Measurements from ENCODE around the gene IFT88.
"Not testable (repeated sequence)": the region's sequence is repeated elsewhere in the genome, so short reads cannot be mapped to it uniquely, and the experiment has no call there.

IFT88 gene

GRCh38 chr13:20633802-20634201 is 66.8 kb downstream of the IFT88 start:
- no peak for DNase-seq

- DNase-seq: no peak
Measured at GRCh38 chr13:20636079-20636478, 69.1 kb downstream of the IFT88 start.

- DNase-seq: no peak
Measured at GRCh38 chr13:20637811-20638210, 70.9 kb downstream of the IFT88 start.

- no peak for DNase-seq
Measured at GRCh38 chr13:20647758-20648157, 80.8 kb downstream of the IFT88 start.

GRCh38 chr13:20652946-20653345 is 86.0 kb downstream of the IFT88 start:
- no peak for DNase-seq

GRCh38 chr13:20654156-20654555 is 87.2 kb downstream of the IFT88 start:
- DNase-seq: no peak

- DNase-seq: no peak
Measured at GRCh38 chr13:20658451-20659040, 91.6 kb downstream of the IFT88 start.

GRCh38 chr13:20664351-20664750 is 97.4 kb downstream of the IFT88 start:
- DNase-seq: no peak

- no peak for DNase-seq
Measured at GRCh38 chr13:20666948-20667347, 100.0 kb downstream of the IFT88 start.

- no peak for DNase-seq
Measured at GRCh38 chr13:20667857-20668437, 101.0 kb downstream of the IFT88 start.

- no peak for DNase-seq
Measured at GRCh38 chr13:20669162-20669561, 102.2 kb downstream of the IFT88 start.

GRCh38 chr13:20671789-20672188 is 104.8 kb downstream of the IFT88 start:
- DNase-seq: no peak

- DNase-seq: no peak
Measured at GRCh38 chr13:20672772-20673171, 105.8 kb downstream of the IFT88 start.

GRCh38 chr13:20673715-20674114 is 106.8 kb downstream of the IFT88 start:
- no peak for DNase-seq

GRCh38 chr13:20676213-20676612 is 109.3 kb downstream of the IFT88 start:
- no peak for DNase-seq

- not testable (repeated sequence) for DNase-seq
Measured at GRCh38 chr13:20678606-20679005, 111.6 kb downstream of the IFT88 start.

GRCh38 chr13:20679879-20680278 is 112.9 kb downstream of the IFT88 start:
- DNase-seq: no peak

- no peak for DNase-seq
Measured at GRCh38 chr13:20680416-20681080, 113.6 kb downstream of the IFT88 start.

GRCh38 chr13:20681481-20681880 is 114.5 kb downstream of the IFT88 start:
- not testable (repeated sequence) for DNase-seq

- DNase-seq: no peak
Measured at GRCh38 chr13:20682061-20682460, 115.1 kb downstream of the IFT88 start.

- DNase-seq: no peak
Measured at GRCh38 chr13:20684041-20684440, 117.1 kb downstream of the IFT88 start.

- DNase-seq: no peak
Measured at GRCh38 chr13:20684546-20684945, 117.6 kb downstream of the IFT88 start.

GRCh38 chr13:20685092-20685491 is 118.1 kb downstream of the IFT88 start:
- no peak for DNase-seq

GRCh38 chr13:20686167-20686566 is 119.2 kb downstream of the IFT88 start:
- DNase-seq: no peak
